ENCODE measurements around the gene SLC6A18.

Gene SLC6A18

GRCh38 chr5:1200495-1201326, 24.5 kb upstream of the SLC6A18 start:
- no peak for DNase-seq (ENCODE audit: low read depth, low spot score)
- H3K4me3 ChIP-seq (ENCODE audit: low read length): no peak overlapping the region

DNA sequence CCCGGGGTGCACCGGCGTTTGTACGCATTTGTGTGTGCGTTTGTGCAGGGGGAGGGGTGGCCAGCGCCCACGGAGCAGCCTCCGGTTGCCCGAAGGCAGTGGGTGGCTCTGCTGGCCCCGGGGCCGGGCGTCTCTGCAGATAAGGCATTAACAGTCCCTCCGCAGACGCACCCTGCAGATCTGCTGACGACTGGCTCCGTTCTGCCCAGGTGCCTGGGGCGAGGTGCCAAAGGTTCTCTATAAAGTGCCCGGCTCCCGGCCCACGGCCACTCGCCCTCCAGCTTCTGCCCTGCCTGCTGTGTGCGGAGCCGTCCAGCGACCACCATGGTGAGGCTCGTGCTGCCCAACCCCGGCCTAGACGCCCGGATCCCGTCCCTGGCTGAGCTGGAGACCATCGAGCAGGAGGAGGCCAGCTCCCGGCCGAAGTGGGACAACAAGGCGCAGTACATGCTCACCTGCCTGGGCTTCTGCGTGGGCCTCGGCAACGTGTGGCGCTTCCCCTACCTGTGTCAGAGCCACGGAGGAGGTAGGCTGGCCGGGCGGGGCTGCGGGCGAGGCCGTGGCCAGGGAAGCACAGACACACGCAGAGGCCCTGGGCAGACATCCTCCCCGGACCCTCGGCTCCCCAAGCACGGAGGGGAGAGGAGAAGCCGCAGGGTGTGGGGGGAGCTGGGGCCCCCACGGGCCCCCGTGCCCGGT, 23.7 kb upstream of the SLC6A18 start, which contains the start of gene SLC6A19:
SLC6A19 (plus strand) TSS at position 269 of the 699 bp plus-strand sequence; CDS start at position 325, 56 bp downstream.
- no peak within 1 kb of the TSS for H3K4me3 ChIP-seq (ENCODE audit: low read length)
- DNase-seq (ENCODE audit: low read depth, low spot score): no peak

- DNase-seq (ENCODE audit: low read depth, low spot score): no peak
Measured at GRCh38 chr5:1202026-1202797, 23.0 kb upstream of the SLC6A18 start.

DNA sequence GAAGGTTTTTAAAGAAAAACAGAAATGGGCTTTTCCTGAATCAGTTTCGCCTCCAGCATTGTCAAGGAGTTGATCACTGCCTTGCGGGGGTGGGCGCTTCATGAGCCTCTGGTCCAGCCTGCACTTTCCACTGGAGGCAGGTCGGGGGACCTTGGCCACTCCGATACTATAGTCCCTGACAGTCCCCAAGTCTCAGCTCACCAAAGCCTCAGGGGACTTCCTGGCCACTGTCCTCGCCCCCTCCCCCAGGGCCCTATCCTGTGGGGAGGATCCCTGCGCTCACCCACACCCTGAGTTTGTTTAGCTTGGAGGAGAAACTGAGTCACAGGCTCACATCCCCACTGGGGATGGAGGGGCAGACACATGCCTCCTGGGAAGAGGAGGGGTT, 22.4 kb upstream of the SLC6A18 start:
- no peak overlapping the region for H3K4me3 ChIP-seq (ENCODE audit: low read length)
- DNase-seq (ENCODE audit: low read depth, low spot score): no peak

More at GRCh38 chr5:1202026-1202797, 23.0 kb upstream of the SLC6A18 start:
- no peak overlapping the region for H3K4me3 ChIP-seq (ENCODE audit: low read length)

DNA sequence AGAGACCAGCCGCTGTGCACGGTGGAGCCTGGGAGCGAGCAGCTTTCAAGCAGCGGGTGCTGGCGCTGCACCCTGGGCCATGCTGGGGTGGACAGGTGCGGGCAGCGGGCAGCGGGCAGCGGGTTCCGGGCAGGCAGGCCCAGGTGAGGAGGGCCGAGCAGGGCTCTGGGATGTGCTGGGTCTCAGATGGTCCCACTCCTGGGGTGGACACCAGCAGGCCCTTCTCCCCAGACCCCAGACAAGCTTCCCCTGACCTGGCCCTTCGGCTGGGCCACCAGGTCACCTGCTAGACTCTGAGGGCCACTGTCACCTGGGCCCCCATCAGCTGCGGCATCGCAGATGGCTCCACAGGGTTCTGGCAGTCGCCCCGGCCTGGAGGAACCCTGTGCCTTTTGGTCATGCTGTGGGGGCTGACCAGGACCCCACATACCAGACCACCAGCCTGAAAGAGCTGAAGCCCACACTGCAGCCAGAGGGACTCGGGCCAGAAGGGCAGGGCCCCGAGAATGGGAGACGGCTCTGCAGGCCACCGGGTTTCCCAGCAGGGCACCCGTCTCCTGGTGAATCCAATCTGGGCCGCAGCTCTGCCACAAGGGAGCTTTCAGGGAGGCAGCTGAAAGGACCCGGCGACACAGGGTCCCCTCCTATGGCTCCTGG, 21.7 kb upstream of the SLC6A18 start:
- H3K4me3 ChIP-seq (ENCODE audit: low read length): no peak overlapping the region

DNA sequence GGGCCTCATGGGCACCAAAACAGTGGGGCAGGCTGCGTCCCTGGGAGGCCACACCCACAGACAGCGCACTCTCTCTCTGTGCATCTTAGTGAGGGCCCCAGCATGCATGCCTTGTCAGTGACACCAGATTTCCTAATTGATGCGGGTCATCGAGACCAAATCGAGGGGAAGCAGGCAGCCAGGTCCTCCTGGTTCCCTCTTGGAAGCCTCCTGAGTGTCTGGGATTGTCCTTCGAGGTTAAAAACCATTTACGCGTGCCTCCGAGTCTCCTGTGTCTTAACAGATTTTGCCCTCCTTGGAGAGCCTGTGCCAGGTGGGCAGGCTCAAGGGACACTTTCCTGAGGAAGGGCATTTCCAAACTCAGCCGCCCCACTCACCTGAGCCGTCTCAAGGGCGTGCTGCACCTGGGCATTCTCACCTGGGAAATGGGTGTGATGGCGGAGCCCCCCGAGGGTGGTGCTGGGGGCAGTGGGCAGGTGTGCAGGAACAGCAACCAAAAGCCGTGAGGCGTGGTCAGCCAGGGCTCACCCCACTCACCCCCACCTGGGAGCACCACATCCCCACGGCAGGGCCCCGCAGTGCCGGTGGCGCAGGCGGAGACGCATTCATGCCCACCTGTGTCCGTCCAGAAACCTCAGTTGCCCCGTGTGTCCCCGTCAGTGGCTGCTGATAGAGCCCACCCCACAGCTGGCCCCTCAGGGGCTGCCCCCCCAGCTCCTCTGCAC, 21.1 kb upstream of the SLC6A18 start:
- no peak for DNase-seq (ENCODE audit: low read depth, low spot score)
- no peak overlapping the region for H3K4me3 ChIP-seq (ENCODE audit: low read length)

More for the DNA sequence above, 21.7 kb upstream of the SLC6A18 start:
- no peak for DNase-seq (ENCODE audit: low read depth, low spot score)

- H3K4me3 ChIP-seq (ENCODE audit: low read length): no peak overlapping the region
- no peak for DNase-seq (ENCODE audit: low read depth, low spot score)
Measured at GRCh38 chr5:1204693-1205242, 20.4 kb upstream of the SLC6A18 start.

DNA sequence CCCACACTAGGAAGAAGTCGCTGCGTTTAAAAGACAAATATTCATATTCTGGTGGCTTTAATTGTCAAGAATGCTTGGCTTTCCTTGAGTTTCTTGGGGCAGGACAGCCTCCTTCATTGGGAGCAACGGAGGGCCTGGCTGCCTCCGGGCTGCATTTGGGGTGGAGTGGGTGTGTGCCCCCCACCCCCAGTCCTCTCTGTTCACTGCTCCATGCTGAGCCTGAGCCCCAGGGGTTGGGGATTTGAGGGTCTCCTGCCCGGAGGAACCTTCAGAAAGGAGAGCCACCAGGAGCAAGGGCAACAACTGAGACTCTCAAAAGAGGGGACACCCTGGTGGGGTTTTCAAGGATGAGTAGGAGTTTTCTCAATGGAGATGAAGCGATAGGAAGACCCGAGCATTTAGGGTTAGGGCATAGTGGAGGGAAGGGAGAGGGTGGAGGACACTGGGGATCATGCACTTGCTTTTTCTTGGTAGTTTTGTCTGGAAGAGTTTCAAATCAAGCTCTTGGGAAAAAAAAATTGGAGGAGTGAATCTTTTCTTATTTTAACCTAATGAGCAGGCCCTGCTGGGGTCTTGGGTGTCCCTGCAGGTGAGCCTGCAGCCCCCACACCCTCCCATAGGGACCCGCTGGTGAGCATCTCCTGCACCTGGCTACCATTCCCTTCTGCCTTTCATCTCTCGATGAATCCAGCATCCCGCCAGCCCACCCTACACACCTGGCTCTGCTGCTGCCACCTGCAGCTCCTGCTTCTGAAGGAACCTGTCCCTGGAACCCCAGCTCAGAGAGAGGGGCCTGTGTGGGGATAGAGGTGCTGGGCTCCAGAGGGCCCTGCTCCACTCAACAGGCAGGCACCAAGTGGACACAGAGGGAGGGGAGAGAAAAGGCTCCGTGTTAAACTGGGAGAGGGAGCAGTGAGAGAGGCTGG, 19.7 kb upstream of the SLC6A18 start:
- no peak overlapping the region for H3K4me3 ChIP-seq (ENCODE audit: low read length)
- DNase-seq (ENCODE audit: low read depth, low spot score): no peak

GRCh38 chr5:1206521-1207412, 18.4 kb upstream of the SLC6A18 start:
- no peak overlapping the region for H3K4me3 ChIP-seq (ENCODE audit: low read length)
- no peak for DNase-seq (ENCODE audit: low read depth, low spot score)

DNA sequence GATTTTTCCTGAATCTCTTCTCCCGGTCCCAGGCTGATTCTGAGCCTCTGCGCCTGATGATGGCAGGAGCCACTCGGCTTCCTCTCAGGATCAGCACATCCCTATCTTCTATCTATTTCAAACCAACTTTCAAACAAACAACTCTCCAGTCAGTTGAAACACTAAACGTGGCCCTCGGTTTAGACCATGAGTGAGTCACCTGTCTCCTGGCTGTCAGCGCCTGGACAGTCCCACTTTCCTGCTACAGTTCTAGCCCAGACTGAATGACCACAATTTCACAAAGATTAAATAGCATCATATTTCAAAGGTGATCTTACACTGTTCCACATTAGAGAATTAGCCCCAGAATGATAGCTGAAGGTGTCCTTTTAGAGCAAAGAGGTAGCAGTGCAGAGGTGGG, 17.6 kb upstream of the SLC6A18 start:
- no peak for DNase-seq (ENCODE audit: low read depth, low spot score)
- no peak overlapping the region for H3K4me3 ChIP-seq (ENCODE audit: low read length)

- no peak overlapping the region for H3K4me3 ChIP-seq (ENCODE audit: low read length)
- DNase-seq (ENCODE audit: low read depth, low spot score): no peak
Measured at GRCh38 chr5:1208221-1208742, 16.9 kb upstream of the SLC6A18 start.

GRCh38 chr5:1208743-1209488, 16.3 kb upstream of the SLC6A18 start:
- no peak for DNase-seq (ENCODE audit: low read depth, low spot score)
- H3K4me3 ChIP-seq (ENCODE audit: low read length): no peak overlapping the region

GRCh38 chr5:1209489-1209852, 15.7 kb upstream of the SLC6A18 start:
- no peak for DNase-seq (ENCODE audit: low read depth, low spot score)
- H3K4me3 ChIP-seq (ENCODE audit: low read length): no peak overlapping the region

DNA sequence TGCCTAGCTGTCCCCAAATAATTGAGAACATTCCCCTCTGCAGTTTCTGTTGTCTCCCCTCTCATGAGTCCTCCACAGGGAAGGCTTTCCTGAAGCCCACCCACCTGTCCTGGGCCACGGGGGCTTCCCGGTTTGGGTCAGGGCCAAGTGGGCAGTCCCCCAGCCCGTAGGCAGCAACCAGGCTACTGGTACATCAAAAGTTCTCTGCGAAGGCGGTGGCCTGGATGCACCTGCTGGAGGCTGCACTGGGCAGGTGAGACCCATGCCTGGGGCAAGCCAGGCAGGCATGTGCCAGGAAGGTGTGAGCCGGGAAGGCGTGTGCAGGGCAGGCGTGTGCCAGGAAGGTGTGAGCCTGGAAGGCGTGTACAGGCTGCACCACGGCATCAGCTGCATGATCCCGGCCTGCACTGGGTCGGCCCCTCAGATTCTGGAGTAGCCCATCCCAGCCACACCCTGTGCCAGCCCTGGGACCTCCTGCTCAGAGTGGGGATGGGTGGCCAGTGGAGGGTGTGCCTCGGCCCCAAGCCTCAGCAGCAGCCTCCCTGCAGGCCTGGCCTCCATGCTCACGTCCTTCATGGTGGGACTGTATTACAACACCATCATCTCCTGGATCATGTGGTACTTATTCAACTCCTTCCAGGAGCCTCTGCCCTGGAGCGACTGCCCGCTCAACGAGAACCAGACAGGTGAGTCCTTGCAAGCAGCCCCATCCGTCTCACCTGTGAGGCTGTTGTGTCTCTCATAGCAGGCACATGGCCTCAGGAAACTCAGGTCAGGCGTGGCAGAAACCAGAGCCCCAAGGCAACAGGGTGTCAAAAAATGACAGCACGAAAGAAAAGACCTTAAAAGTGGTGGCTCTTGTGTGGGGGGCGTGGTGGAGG, 15.0 kb upstream of the SLC6A18 start:
- no peak for DNase-seq (ENCODE audit: low read depth, low spot score)
- no peak overlapping the region for H3K4me3 ChIP-seq (ENCODE audit: low read length)

DNA sequence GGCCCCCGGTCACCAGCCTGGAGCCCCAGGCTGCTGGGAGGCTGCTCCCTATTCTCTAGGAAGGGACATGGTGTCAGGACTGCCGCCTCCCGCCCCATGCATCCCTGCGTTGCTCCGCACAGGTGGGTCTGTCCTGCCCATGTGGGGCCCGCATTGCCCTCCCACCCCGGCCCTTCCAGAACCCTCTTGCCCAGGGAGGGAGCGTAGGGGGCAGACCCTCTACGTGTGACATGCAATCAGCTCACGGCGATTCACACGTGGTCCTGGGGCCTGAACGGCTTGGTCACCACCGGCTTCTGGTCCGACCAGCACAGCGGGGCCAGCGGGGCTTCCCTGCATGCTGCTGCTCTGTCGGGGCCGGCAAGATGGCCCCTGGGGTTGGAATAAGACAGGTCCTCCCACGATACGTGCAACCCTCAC, 14.3 kb upstream of the SLC6A18 start:
- no peak overlapping the region for H3K4me3 ChIP-seq (ENCODE audit: low read length)
- DNase-seq (ENCODE audit: low read depth, low spot score): no peak

All from Jurkat, Clone E6-1 (cell line).